Stimulated activated CD4-positive, alpha-beta T cell treated with anti-CD3 and anti-CD28 coated beads, TNF-alpha, amount 100 ng/mL, for 24 hours (primary cell): ENCODE data around the gene TRIM28.

ENCODE experiments used
- DNase-seq, 3 experiments: peaks; one replicate each; pipeline ENCODE4 v3.0.0-alpha.2; 2020; ENCODE audit warnings: low read depth in 3 of 3

Gene TRIM28

DNA sequence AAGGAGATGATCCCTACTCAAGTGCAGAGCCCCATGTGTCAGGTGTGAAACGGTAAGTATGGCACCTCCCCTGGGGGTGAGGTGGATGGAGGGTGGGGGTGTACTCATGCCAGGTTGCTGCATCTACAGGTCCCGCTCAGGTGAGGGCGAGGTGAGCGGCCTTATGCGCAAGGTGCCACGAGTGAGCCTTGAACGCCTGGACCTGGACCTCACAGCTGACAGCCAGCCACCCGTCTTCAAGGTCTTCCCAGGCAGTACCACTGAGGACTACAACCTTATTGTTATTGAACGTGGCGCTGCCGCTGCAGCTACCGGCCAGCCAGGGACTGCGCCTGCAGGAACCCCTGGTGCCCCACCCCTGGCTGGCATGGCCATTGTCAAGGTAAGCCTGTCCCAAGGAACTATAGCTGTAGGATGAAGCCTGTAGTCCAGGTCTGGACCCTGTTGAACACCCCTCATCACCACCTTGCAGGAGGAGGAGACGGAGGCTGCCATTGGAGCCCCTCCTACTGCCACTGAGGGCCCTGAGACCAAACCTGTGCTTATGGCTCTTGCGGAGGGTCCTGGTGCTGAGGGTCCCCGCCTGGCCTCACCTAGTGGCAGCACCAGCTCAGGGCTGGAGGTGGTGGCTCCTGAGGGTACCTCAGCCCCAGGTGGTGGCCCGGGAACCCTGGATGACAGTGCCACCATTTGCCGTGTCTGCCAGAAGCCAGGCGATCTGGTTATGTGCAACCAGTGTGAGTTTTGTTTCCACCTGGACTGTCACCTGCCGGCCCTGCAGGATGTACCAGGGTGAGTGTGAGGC lies 5.2 kb downstream of the TRIM28 start:
- DNase-seq: no peak

DNA sequence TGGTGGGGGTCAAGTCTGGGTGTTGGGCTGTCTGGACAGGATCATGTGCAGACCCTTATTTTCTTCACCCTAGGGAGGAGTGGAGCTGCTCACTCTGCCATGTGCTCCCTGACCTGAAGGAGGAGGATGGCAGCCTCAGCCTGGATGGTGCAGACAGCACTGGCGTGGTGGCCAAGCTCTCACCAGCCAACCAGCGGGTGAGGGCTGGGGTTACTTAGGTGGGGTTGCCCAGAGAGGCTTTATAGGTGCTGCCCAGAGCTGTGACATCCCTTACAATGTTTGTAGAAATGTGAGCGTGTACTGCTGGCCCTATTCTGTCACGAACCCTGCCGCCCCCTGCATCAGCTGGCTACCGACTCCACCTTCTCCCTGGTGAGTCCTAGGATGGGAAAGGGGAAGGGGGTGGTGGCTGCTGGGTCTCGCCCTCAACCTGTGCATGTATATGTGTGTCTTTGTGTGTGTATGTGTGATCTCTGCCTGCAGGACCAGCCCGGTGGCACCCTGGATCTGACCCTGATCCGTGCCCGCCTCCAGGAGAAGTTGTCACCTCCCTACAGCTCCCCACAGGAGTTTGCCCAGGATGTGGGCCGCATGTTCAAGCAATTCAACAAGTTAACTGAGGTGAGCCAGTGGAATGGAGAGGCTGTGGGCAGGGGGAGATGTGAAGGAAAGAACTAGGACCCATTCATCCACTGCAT lies 5.9 kb downstream of the TRIM28 start:
- DNase-seq: no peak

DNA sequence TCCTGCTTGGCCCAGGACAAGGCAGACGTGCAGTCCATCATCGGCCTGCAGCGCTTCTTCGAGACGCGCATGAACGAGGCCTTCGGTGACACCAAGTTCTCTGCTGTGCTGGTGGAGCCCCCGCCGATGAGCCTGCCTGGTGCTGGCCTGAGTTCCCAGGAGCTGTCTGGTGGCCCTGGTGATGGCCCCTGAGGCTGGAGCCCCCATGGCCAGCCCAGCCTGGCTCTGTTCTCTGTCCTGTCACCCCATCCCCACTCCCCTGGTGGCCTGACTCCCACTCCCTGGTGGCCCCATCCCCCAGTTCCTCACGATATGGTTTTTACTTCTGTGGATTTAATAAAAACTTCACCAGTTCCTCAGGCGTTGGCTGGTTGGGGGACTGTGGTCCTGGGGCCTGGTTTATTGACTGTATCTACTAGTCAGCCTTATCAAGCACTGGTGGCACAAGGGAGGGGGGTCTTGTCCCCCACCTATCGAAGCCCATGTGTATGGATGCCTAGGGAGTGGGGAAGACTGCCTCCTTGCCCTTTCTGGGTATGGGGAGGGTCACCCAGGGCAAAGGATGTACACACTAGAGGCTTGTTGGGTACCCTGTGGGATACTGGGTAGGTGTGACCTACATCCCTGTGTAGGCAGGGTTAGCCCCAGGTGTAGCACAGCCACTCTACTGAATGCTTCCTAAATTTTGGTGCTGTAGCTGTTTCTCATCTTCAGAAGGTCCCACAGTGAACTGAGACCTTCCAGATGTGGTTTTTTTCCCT lies 6.7 kb downstream of the TRIM28 start:
- DNase-seq: no peak

DNA sequence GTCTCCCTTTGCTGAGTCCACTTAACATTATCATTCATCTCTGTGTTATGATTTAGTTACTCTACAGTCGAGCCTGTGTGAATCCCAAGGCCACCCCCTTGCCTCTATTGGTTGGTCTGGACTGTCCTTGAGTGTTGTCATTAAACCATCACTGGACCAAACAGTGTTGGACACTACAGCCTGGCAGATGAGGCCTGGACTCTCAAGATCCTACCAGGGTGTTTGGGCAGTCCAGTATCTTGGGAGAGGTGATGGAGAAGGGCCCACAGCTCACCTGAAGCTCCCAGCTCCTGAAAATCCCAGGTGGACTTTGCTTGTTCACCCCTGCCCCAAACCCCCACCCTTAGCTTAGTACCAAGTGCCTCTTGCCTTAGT lies 7.2 kb downstream of the TRIM28 start:
- no peak for DNase-seq

DNA sequence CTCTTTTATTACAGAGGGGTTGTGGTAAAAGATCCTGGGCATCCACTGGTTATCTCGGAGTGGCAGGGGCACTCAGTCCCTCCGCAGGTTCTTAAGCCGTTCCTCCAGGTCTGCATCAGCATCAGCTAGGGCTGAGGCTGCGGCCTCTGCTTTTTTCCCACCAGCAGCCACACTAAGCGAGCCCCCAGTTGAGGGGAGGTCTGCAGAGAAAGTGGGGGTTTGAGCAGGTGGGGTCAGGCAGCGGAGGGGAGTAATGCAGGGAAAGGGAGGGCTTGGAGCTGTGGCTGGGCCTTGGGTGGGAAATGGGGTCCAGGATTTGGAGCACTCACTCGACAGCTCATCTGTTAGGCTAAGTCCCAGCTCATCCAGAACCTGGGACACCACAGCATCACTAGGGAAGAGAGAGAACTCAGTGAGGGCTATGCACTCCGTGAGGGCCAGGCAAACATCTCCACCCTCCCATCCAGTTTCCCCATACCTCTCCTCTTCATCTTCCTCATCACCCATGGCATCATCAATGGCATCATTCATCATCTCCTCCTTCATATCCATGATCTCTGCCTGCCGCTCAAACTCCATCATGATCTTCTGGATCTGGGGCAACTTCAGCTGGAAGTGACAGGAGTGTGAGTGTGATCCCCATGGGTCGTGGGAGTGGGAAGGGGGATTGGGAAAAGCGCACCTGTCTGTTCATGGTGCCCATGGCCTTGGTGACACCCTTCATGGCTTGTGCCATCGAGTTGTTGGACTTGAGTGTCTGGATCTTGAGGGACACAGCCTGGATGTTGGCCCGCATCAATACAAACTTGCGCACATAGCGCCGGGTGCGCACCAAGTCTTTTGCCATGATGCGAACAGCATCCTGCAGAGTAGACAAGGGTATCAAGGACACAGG lies 8.0 kb downstream of the TRIM28 start:
- DNase-seq: no peak

DNA sequence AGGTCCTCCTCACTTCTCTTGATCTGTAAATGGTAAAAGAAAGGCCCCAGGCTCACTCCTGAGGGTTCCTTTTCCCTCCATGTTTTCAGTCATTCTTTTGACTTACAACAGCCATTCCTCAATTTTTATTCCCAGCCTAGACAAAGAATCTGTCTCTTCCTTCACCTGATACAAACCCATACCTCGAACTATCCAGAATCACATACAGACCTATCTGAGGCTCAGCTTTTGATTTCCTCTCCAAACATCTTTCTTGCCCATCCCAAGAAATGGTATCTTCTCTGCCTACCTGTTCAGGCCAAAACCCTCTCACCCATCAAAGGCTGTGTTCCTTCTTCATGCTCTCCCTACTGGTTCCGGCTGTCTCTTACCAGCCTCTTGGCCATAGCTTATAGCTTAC lies 8.8 kb downstream of the TRIM28 start:
- DNase-seq: no peak

DNA sequence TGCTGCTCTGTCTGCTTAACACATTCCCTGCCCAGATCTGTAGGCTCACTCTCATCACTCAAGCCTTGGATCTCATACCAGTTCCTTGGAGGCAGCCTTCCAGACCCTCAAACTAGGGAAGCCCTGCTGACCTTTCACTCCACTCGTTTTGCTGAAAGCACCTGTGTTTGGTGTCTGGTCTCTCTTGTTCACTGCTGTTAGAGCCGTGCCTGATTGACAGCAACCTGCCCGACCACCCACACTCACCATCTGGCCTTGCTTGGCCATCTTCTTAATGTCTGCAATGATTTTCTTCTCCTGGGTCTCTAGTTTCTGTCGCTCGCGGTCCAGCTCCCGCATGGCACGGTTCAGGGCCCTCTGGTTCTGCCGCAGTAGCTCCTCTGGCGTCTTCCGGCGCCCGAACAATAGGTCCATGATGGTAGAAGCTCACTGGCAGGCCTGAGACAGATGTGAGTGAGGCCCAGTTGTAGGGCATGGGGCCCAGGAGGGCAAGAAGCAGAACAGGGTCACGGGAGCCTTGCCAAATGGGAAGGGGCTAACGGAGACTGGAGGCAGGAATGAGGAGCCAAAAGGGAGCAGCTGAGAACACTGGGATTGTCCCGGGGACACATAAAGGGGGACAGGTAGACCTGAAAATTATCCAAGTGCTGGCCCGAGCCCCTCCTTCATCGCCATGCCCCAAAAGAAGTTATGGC lies 10.1 kb downstream of the TRIM28 start:
- DNase-seq: no peak

DNA sequence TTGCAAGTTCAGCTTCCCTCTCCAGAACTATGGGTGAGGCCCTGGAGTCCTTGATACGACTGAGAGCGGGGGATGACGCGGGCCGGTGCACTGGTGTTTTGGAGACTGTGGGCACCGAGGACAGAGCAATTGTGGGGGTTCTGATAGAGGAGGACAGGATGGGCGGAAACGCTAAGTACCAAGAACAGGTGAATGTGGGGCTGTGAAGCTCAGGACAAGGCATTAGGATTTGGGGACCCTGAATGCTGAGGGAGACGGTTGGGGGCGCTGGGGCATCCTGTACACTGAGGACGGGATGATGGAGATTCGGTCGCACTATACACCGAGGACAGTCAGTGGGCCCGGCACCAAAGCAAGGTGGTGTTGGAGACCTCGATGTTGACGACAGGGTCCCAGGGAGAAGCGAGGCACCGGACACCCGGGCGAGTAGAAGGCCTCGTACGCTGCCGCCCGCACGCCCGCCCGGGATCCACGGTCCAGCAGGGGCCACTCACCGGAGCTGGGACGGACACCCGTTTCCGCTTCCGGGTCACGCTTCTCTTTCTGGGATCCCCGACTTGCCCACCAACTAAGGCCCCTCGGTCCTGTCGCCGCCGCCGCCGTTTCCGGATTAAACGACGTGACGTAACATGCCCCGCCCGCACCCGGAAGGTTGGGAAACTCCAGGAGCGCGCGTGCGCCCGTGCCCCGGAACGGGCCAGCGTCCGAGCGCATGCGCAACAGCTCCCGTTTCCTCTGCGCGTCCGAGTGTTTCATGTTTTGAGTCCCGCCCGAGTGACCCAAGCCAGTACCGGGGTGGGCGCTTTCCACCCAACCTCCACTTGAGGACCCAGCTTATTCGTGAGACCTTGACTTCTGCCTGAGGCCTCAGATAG lies 10.9 kb downstream of the TRIM28 start, which contains the start of gene CHMP2A:
TSS of gene CHMP2A (minus strand) at position 612 of the 875 bp plus-strand sequence. CDS start 893 bp downstream, outside the sequence.
- DNase-seq: peak; percentile 96 to 98 (median 98)

DNA sequence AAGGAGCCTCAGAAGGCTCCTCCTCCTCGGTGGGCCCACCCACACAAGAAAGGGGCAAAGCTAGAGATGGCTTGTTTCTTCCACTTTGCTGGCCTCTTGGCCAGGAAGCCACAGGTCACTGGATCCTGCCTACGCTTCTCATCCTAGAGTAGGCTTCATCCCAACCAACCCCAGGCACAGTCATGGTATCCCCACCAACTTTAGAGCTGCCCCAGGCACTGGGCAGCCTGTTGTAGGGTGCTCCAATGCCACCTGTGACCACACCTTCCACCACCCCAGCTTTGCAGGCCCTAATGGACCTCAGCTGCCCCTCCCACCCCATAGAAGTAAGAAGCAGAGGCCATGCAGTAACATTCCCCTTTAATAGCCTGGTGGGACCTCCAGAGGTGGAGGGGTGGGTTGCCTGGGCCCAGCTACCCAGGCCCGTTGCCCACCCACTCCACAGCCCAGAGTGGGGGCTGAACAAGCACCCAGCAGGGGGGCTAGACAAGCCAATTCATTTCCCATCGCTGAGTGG lies 11.6 kb downstream of the TRIM28 start:
- no peak for DNase-seq

DNA sequence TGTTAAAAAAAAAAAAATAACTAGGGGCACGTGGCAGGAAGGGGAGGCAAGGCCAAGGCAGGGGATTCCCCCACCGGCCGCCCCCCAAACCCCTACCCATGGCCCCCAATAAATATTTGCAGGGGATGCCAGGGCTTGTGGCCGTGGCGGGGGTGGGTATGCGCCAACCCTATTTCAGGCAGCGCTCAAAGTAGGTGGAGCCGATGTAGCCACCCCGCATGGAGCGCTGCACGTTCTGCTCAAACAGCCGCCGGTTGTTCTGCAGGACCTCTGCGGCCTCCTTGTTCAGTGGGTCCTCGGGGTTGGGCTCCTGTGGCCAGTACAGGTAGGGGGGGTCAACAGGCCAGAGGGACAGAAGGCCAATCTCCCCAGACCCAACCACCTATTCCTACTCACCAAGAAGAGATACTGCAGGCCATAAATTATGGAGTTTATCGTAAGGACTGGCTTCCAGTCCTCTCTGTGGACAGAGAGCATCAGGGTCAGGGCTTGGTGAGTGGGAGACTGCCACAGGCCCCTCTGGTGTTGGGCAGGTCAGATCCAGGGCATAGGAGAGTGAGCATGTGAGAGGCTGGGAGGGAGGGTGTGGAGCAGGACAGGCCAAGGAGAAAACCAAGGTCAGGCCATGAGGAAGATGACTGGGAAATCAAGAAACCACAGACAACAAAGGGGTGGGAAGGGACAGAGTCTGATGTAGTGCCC lies 12.2 kb downstream of the TRIM28 start:
- no peak for DNase-seq

DNA sequence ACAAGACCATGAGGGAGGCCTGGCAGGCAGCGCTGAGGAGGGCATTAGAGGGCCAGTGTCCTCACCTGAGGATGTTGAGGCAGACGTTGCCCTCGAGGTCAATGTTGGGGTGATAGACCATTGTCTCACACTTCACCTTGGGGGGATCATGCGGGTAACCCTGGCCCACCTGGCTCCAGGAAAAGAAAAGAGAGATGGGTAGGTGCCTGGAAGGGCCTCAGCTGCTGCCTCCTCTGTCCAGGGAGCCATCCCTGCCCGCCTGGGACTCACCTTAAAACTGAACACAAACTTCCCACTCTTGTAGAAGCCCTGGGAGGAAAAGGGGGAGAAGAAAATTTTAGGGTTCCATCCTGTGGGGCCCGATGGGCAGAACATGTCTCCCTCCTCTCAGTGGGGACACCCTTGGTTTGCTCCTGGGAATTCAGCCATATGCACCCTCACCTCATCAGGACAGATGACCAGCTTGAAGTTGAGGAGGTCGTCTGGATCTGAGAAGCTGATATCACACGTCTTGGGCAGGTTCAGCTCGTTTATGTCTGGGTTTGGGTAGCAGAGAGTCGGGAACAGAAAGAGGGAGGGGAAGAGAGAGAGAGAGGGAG lies 12.9 kb downstream of the TRIM28 start:
- no peak for DNase-seq

DNA sequence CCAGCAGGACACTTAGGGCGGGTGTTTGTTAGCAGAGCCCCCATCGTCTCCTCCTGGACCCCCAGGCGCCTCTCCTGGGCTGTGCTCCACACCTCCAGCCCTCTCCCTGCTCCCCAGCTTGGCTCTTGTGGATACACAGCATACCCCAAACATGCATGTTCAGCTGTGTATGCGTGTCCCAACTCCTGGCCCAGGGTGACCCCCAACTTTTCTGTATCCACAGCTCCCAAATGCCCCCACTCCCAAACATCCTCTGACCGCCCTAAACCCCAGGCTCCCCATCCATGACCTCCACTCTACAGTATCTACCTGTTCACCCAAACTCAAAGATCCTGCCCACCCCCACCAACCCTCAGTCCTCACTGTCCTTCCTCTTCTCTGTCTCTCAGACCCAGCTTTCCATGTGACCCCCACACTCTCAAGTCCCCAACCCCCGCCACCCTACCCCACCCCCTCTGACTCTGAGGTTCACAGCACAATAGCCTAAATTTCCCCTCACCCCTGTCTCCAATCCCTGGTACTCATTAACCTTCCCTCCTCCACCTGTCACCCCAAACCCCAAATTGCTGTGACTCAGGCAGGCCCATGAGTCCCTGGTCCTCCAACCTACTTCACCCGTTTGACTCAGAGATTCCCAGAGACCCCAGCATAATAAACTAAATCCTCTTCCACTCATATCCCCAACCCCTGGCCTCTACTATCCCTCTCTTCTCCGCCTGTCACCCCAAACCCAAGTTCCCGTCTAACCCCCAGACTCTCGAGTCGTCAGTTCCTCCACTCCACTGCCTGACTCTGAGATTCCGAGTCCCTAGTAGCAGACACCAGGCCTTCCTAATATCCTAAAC lies 13.6 kb downstream of the TRIM28 start:
- no peak for DNase-seq

DNA sequence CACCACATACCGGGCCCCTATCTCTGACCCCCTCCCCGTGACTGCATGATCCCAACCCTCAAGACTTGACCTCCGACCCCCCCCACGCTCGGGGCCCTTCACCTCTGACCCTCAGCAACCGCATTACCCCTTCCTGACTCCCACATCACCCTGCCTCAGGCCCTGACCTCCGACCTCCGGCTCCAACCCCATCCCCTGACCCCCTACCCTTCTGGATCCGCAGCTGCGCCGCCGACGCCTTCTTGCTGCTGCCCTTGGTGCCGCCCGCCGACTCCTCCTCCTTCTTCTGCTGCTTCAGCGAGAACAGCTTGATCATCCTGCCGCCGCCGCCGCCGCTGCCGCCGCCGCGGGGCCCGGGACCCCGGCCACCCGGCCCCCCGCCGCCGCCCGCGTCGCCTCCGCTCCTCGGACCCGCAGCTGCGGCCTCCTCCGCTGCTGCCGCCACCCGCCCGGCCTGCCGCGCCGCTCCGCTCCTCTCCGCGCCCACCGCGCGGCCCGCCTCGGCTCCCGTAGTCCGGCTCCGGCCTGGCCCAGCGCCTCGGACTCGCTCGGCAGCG lies 14.3 kb downstream of the TRIM28 start, which contains the start of gene UBE2M:
TSS of gene UBE2M (minus strand) at position 546 of the 557 bp plus-strand sequence. CDS start at position 316, 230 bp downstream.
- peak in 1 of 3 experiments; percentile 55 for DNase-seq

DNA sequence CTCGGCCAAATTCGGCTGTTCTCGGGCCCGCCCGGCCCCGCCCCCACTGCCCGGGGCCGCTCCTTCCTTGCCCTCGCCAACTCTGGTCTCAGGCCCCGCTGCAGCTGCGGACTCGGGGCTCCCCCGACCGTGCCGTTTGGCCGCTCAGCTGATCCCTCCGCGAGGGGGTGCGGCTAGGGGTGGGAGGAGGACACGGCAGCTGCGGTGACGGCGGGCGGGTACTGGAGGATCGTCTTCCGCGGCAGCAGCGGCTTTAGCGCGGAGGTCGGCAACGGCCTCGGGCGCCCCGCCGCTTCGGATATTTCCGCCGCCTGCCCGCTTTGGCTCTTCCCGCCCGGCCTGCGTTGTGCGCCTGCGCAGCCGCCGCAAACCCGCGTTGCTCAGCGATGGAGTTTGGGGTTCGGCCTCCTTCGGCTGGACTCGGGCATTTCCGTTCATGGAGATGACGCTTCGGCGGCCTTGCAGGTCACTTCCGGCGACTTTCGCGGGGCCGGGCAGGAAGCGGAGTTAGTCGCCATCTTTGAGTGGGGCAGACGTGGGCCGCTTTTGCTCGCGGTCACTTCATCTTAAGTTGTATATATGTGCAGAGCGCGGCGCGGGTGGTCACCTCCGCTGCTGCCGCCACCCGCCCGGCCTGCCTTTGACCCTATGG lies 14.9 kb downstream of the TRIM28 start:
- peak; percentile 99 for DNase-seq

DNA sequence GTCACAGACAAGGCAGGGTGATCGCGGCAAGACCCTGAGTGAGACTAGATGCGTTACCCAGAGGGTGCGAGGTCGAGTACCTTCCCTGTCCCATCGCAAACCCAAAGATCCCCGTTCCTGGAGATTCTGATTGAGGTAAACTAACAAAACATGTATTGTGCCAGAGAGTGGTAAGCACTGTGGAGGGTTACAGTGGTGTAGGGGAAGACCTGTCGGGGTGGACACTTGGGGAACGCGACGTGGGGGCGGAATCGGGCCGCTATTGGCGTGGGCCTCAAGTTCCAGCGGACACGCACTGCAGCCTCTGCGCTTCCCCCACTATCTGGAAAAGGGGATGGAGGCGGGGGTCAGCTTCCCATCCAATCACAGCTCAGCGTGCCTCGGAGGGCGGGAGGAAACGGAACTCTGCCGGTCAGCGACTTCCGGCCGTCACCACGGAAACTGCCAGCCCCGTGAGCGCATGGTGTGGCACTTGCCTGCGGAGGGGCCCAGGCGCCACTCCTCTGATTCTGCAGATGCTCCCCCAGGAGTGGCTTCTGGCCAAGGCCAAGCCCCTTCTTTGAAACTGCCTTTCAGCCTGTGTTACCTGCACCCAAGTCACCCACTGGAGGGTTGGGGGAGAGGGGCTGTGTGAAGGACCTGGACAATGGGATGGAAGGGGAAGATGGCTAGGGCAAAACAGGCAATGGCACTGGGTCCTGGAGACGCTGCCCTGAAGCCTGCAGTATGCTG lies 15.6 kb downstream of the TRIM28 start:
- DNase-seq: peak in 1 of 3 experiments; percentile 88
